Activated CD8-positive, alpha-beta memory T cell treated with anti-CD3 and anti-CD28 coated beads, Interleukin-2, amount 10 ng/mL, durations not matched to agents 7 days and 5 days (primary cell): Measurements from ENCODE around the gene TCEAL6. TPM values are rescaled to one million over a fixed set of nuclear protein-coding genes. Genes with fewer than 3 reads are reported as not detected.

Experiments
- ATAC-seq: fragments of 150-1000 bp; cut with Tn5 transposase; one replicate; pipeline ENCODE4 v1.10.0; 2021; ENCODE audit warnings: moderate library complexity
- CTCF ChIA-PET: fragments of 350-600 bp; sonication (Branson Sonifier 250); formaldehyde crosslinking; loops from one replicate; lab custom pipeline; 2021; ENCODE audit warnings: antibody characterized with exemption; lab: Charles Lee
- DNase-seq: peaks from one replicate; pipeline ENCODE4 v3.0.0-alpha.2; 2020
- H3K27ac Mint-ChIP-seq: one replicate; pipeline ENCODE4 v1.8.0; 2021; ENCODE audit warnings: mild to moderate bottlenecking, mixed read lengths
- H3K27me3 Mint-ChIP-seq: one replicate; pipeline ENCODE4 v1.8.0; 2021; ENCODE audit warnings: mixed read lengths
- H3K36me3 Mint-ChIP-seq: one replicate; pipeline ENCODE4 v1.8.0; 2021; ENCODE audit warnings: mild to moderate bottlenecking, mixed read lengths
- H3K4me1 Mint-ChIP-seq: one replicate; pipeline ENCODE4 v1.8.0; 2021; ENCODE audit warnings: mixed read lengths
- H3K4me3 Mint-ChIP-seq: one replicate; pipeline ENCODE4 v1.8.0; 2021; ENCODE audit warnings: mild to moderate bottlenecking, moderate library complexity, mixed read lengths
- H3K9me3 Mint-ChIP-seq: one replicate; pipeline ENCODE4 v1.8.0; 2022; ENCODE audit warnings: low read depth, mixed read lengths
- total RNA-seq, 2 experiments: library from RNA; stranded (reverse); gene quantifications; one replicate each; pipeline ENCODE4 v1.2.3, GENCODE V29; 2021

The TCEAL6 gene
- total RNA-seq, 2 experiments from 2014 or later: not detected

DNA sequence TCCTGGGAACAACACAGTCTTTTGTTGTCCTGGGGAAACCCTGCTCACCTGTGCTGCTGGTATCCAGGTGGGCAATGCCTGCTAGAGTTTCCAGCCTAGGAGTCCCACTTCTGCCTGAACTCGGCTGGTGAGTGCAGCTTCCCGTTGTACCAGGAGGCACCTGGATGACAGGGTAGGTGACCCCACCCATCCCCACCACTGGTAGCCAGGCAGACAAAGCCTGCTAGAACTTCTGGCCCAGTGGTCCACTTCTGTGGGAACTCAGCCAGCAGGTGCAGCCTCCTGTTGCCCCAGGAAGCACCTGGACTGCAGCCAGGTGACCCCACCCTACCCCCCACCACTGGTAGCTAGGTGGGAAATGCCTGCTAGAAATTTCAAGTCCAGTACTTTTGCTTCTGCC is 26.5 kb downstream of the TCEAL6 start:
- ATAC-seq (no peak), DNase-seq (no peak)
- Mint-ChIP-seq H3K36me3 (no peaks in the 10 kb centered on the region), H3K27ac (no peak overlapping the region), H3K9me3 (no peaks in the 10 kb centered on the region), H3K4me3 (no peak overlapping the region), H3K4me1 (no peaks in the 10 kb centered on the region), H3K27me3 (no peaks in the 10 kb centered on the region)
- CTCF ChIA-PET: no interaction called here

DNA sequence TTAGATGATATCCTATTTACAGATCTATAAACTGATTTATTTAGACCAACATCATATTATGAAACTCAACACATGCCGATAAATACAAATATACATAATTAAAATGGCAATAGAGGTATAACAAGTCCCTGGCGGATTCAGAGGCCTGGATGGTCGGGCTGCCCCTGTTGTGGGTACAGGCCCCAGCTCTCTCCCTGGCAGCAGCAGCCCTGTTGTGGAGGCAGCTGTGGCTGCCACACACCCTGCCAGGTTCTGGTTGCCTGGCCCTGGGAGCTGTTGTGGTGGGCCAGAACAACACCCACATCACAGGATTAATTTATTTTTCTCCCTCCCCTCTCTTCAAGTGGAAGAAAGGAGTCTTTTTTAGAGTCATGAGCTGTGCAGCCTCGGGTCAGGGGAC is 28.9 kb downstream of the TCEAL6 start:
- CTCF ChIA-PET: no interaction called here
- DNase-seq: no peak
- H3K9me3 Mint-ChIP-seq: no peaks in the 10 kb centered on the region
- ATAC-seq: no peak
- no peaks in the 10 kb centered on the region for H3K36me3 Mint-ChIP-seq
- no peaks in the 10 kb centered on the region for H3K27me3 Mint-ChIP-seq
- H3K27ac Mint-ChIP-seq: no peak overlapping the region
- no peak overlapping the region for H3K4me3 Mint-ChIP-seq
- H3K4me1 Mint-ChIP-seq: no peaks in the 10 kb centered on the region

Other genes with a start within 250 kb of the TCEAL6 start
- 1 to 10 TPM; 1.6 to 3.6 TPM for gene ZMAT1, start 210.5 kb downstream of the TCEAL6 start, total RNA-seq
- not detected for gene TCEAL2, start 16.8 kb downstream of the TCEAL6 start, total RNA-seq
- gene BEX5, start 13.5 kb upstream of the TCEAL6 start, total RNA-seq: 1 to 10 TPM; 2.1 to 2.4 TPM
- gene TCP11X1, start 72.8 kb upstream of the TCEAL6 start, total RNA-seq: not detected
- gene NXF2, start 104.7 kb upstream of the TCEAL6 start, total RNA-seq: not detected